Measurements from ENCODE around the gene COBLL1.
"Not testable (repeated sequence)": the region's sequence is repeated elsewhere in the genome, so short reads cannot be mapped to it uniquely, and the experiment has no call there.

The COBLL1 gene

DNA sequence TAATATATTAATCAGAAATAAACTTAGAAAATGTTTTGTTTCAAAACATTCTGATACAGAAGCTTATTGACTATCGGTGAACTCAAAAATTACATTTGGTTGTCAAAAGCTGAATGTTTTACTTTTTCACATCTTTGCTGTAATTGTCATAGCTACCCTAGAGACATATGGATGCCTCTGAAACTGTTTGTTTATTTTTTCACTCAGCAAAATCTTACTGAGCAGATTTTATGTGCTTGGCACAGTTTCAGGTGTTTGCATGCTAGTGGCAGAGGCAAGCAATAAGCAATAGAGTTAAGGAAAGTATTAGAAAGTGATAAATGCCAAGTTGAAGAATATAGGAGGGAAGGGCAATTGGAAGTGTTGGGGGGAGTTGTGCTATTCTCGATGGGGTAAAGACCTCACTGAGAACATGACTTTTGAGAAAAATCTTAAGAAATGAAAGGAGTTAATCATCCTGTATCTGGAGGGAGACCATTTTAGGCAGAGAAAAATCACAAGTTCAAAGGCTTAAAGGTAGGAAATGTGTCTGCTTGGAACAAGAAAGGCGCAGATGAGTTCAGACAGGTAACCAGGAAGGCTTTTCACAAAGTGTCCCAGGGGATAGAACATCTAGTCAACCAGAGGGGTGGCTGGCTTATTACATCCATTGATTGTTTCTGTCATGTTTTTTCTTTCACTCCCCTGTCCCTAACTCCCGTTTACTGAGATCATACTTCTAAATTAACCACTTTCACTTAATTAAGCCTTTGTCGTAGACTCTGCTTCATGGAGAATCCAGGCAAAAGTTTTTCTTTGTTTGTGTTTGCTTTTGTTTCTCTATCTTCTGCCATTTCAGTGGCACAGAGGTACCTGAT is 27.2 kb upstream of the COBLL1 start:
- Mint-ChIP-seq H3K27ac (no peak overlapping the region), H3K36me3 (no peaks in the 10 kb centered on the region), H3K4me1 (no peaks in the 10 kb centered on the region), H3K27me3 (no peaks in the 10 kb centered on the region), H3K4me3 (no peak overlapping the region), H3K9me3 (peaks cover 4% of the 10 kb centered on the region)

DNA sequence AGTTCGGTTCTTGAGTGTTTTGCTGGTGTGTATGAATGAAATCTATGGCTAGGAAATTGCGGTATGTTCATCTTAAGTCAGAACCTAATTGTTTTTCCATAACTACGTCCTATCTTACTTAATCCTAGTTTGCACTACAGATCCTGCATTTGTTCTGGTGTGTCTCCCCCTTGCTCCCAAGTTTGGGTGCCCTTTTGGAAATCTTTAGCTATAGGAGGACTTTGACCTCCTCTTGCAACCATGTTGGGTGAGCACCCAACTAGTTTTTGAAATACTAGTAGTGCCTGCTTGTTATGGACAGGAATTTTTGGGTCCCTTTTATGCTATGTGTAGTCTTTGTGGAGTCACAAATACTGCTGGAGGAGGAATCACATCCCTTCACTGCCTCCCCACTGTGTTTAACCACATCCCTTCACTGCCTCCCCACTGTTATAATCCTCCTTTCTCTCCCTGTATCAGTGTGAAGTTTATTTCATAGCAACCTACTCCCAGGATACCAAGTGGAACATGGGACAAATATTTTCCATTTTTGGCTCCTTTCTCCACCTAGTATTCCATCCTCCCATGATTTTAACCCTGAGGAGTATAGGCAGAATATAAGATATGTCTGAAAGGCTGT is 26.3 kb upstream of the COBLL1 start:
- Mint-ChIP-seq H3K27me3 (no peaks in the 10 kb centered on the region), H3K27ac (no peak overlapping the region), H3K4me3 (no peak overlapping the region), H3K4me1 (no peaks in the 10 kb centered on the region), H3K36me3 (no peaks in the 10 kb centered on the region), H3K9me3 (peaks cover 4% of the 10 kb centered on the region)

DNA sequence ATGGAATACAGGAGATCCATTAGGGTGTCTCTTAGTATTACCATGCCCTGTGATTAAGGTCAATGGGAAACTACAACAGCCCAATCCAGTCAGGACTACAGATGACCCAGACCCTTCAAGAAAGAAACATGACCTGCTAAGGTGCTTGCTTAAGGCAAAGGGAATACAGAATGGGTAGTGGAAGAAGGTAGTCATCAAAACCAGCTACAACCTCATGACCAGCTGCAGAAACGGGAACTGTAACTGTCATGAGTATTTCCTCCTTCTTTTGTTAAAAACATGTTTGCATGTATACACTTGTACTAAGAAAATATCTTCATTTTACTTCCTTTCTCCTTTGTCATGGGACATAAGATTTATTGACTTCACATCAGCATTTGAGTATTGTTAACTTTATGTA is 24.8 kb upstream of the COBLL1 start:
- not testable (repeated sequence) for H3K27ac Mint-ChIP-seq, H3K9me3 Mint-ChIP-seq, H3K4me3 Mint-ChIP-seq, H3K36me3 Mint-ChIP-seq, H3K27me3 Mint-ChIP-seq, H3K4me1 Mint-ChIP-seq

DNA sequence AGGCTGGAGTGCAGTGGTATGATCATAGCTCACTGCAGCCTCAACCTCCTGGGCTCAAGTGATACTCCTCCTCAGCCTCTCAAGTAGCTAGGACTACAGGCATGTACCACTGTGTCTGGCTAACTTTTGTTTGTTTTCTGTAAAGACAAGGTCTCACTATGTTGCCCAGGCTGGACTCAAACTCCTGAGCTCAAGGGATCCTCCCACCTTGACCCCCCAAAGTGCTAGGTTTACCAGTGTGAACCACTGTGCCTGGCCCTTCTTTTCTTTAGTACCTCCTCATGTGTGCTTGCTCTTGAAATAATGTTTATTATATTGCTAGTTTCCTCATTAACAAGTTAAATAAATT is 19.0 kb upstream of the COBLL1 start:
- Mint-ChIP-seq H3K27ac (no peak overlapping the region), H3K36me3 (no peaks in the 10 kb centered on the region), H3K4me3 (no peak overlapping the region), H3K27me3 (no peaks in the 10 kb centered on the region), H3K4me1 (no peaks in the 10 kb centered on the region), H3K9me3 (no peaks in the 10 kb centered on the region)

DNA sequence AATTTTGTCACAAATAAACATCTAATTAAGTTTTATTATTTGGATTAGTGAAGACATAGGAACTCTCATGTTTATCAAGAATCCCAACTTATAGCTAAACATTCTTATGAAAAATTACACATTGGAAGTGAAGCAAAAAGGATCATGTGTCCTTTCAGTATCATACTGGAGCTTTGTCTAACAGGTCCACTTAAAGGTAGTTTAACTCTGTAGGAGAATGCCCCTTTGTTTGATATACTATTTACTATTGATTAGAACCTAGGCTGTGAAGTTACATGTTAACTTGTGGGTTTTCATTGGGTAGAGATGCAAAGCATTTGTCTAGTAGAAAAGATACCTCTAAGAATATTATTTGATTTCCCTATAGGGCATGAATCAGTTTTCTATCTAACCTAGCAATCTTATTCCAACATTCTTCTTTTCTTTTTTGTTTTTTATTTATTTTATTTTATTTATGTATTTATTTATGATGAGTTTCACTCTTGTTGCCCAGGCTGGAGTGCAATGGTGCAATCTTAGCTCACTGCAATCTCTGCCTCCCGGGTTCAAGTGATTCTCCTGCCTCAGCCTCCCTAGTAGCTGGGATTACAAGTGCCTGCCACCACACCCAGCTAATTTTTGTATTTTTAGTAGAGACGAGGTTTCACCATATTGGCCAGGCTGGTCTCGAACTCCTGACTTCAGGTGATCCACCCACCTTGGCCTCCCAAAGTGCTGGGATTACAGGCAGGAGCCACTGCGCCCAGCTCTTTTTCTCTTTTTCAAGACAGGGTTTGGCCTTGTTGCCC is 18.5 kb upstream of the COBLL1 start:
- not testable (repeated sequence) for H3K4me1 Mint-ChIP-seq, H3K4me3 Mint-ChIP-seq, H3K27me3 Mint-ChIP-seq, H3K36me3 Mint-ChIP-seq, H3K27ac Mint-ChIP-seq, H3K9me3 Mint-ChIP-seq

DNA sequence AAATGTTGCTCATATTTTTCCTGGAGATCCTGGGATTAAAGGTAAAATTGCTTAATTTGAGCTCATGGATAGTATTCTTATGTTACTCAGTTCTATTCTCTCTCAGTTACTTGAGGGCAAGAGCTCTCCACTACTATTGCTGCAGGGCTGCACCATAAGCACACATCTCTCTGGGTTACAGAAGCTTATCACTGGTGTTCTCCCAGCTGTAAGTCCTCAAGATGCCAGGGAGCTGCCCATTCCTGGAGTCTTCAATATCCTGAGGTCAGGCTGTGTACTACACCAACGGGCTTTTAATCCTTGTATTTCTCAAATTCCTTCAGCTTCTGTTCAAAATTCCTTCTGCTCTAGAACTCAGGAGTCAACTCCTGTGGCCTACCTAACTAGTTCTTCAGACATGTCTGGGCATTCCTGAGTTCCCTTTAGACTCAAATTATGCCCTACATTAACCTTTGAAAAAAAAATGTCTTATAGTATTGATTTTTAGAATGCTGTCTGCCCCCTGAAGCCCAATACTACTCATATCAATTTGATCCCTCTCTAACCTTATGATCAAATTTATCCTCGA is 17.7 kb upstream of the COBLL1 start:
- no peaks in the 10 kb centered on the region for H3K4me1 Mint-ChIP-seq
- no peak overlapping the region for H3K4me3 Mint-ChIP-seq
- no peaks in the 10 kb centered on the region for H3K9me3 Mint-ChIP-seq

DNA sequence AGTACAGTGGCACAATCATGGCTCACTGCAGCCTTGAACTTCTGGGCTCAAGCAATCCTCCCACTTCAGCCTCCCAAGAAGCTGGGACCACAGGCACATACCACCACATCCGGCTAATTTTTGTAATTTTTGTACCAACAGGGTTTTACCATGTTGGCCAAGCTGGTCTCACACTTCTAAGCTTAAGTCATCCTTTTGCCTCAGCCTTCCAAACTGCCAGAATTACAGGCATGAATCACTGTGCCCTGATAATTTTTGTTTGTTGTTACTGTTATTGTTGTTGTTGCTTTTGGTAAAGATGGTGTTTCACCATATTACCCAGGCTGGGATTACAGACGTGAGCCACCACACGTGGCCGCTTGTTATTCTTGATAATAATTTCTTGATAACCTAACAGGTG is 10.5 kb upstream of the COBLL1 start:
- no peaks in the 10 kb centered on the region for H3K9me3 Mint-ChIP-seq
- H3K36me3 Mint-ChIP-seq = no peaks in the 10 kb centered on the region
- H3K4me1 Mint-ChIP-seq = no peaks in the 10 kb centered on the region
- H3K4me3 Mint-ChIP-seq = no peak overlapping the region
- no peaks in the 10 kb centered on the region for H3K27me3 Mint-ChIP-seq
- H3K27ac Mint-ChIP-seq = no peak overlapping the region

More for the DNA sequence above, 17.7 kb upstream of the COBLL1 start:
- Mint-ChIP-seq H3K36me3 (no peaks in the 10 kb centered on the region), H3K27ac (no peak overlapping the region), H3K27me3 (no peaks in the 10 kb centered on the region)

DNA sequence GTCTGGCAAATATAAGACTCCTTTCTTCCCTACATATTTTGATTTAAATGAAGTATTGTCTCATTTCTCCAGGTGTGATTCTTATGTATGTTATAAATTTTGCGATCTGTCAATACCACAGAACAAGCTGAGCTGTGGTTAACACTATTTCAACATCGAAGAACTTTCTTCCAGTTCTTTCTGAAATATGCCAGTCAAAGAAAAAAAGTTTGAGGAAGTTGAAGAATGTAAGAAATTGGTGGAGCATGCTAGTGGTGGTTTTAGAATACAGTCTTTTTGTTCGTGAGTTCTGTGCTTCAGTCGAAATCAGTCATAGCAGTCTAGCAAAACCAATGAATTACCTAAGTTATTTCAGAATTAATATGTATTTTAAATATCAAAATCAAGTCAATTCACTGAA is 8.6 kb upstream of the COBLL1 start:
- H3K36me3 Mint-ChIP-seq = no peaks in the 10 kb centered on the region

DNA sequence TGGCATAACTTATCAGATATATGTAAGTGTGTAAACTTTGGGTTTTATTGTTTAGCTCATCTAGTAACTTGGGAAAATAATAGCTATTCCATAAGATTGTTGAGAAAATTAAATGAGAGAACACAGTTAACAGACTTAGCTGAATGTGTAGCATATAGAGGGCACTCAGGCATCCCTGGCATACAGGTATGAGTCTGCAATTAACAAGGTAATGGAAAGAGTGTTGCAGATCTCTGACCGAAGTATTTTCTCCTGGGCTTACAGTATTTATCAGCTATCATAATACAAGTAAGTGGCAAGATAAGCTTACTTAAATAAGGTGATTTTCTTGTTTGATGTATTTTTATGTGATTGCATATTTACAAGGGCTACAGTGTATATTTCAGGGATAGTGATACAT is 7.9 kb upstream of the COBLL1 start:
- Mint-ChIP-seq H3K4me3 (no peak overlapping the region), H3K9me3 (no peaks in the 10 kb centered on the region), H3K4me1 (no peaks in the 10 kb centered on the region), H3K27ac (no peak overlapping the region), H3K27me3 (no peaks in the 10 kb centered on the region), H3K36me3 (no peaks in the 10 kb centered on the region)

More for the DNA sequence above, 8.6 kb upstream of the COBLL1 start:
- no peaks in the 10 kb centered on the region for H3K27me3 Mint-ChIP-seq
- no peaks in the 10 kb centered on the region for H3K9me3 Mint-ChIP-seq
- no peak overlapping the region for H3K27ac Mint-ChIP-seq
- H3K4me3 Mint-ChIP-seq = no peak overlapping the region
- no peaks in the 10 kb centered on the region for H3K4me1 Mint-ChIP-seq

DNA sequence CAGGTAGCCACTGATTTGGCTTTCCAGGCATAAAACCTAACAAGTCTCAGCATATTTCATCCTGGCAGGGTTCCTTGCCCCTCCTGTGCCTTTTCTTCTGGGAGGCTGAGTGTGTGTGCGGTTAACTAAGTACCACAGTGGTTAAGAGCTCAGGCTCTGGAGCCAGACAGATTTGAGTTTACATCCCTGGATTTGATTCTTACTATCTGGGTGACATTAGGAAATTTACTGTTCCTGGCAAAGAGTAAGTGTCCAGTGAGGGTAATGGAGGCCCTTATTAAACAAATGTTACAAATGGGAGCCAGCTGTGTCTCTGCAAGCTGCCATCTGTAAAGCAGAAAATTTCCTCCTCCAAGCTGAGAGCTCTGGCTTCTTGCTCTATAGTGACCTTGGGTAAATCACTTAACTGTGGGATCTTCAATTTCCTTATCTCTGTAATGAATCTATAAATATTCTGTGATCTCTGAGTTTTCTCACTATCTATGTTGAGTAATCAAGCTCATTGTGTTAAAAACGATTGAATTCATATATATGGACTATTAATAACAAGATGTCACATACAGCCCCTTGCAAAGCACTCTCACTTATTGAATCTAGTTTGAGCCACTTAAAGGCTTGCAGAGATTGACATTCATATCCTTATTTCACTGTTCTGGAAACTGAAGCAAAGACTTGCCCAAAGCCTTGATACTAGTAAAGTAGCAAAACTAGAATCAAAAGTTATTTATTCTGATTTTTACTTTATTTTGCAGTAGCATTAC is 6.5 kb upstream of the COBLL1 start:
- H3K4me3 Mint-ChIP-seq = no peak overlapping the region
- no peaks in the 10 kb centered on the region for H3K36me3 Mint-ChIP-seq
- H3K4me1 Mint-ChIP-seq = no peaks in the 10 kb centered on the region
- H3K27ac Mint-ChIP-seq = no peak overlapping the region
- peaks cover 2% of the 10 kb centered on the region for H3K27me3 Mint-ChIP-seq
- no peaks in the 10 kb centered on the region for H3K9me3 Mint-ChIP-seq

DNA sequence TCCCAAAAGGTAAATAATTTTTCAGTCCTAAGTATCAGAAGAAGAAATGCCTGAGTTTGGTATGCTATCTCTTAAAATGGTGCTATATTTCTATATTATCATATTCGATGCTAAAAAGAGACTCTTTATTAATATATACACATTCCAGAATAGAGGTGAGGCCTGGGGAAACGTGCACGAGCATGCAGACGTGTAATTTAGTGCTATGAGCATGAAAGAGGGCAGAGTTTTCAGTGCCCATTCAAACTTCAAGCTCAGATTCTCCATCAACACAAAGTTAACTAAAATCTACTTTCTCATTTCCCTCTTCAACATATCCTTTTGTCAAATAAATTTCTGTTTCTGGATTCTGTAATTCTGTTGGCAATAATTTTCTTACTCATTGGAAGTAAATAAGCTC is 5.7 kb upstream of the COBLL1 start:
- H3K9me3 Mint-ChIP-seq = no peaks in the 10 kb centered on the region
- no peaks in the 10 kb centered on the region for H3K4me1 Mint-ChIP-seq
- no peak overlapping the region for H3K4me3 Mint-ChIP-seq
- peaks cover 4% of the 10 kb centered on the region for H3K27me3 Mint-ChIP-seq
- no peak overlapping the region for H3K27ac Mint-ChIP-seq
- no peaks in the 10 kb centered on the region for H3K36me3 Mint-ChIP-seq

DNA sequence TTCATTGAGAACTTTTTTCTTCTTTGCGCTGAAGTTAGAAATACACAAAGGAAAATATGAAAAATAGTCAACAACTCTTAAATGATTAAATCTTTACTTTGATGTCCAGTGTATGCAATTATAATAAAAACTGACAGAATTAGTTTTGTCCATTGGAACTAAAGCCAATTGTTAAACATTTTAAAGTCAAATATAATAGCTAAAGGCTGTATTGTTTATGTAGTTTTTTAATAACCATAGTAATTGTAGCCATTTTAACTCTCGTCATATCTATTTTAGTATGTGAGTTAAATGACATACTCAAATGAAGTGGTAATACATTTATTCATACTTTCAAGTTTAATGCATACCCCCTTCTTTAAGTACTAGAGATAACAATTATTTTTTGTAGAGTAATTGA is 4.7 kb upstream of the COBLL1 start:
- no peak overlapping the region for H3K4me3 Mint-ChIP-seq
- peaks cover 7% of the 10 kb centered on the region for H3K27me3 Mint-ChIP-seq
- no peaks in the 10 kb centered on the region for H3K9me3 Mint-ChIP-seq
- H3K27ac Mint-ChIP-seq = no peak overlapping the region
- no peaks in the 10 kb centered on the region for H3K36me3 Mint-ChIP-seq
- H3K4me1 Mint-ChIP-seq = no peaks in the 10 kb centered on the region

DNA sequence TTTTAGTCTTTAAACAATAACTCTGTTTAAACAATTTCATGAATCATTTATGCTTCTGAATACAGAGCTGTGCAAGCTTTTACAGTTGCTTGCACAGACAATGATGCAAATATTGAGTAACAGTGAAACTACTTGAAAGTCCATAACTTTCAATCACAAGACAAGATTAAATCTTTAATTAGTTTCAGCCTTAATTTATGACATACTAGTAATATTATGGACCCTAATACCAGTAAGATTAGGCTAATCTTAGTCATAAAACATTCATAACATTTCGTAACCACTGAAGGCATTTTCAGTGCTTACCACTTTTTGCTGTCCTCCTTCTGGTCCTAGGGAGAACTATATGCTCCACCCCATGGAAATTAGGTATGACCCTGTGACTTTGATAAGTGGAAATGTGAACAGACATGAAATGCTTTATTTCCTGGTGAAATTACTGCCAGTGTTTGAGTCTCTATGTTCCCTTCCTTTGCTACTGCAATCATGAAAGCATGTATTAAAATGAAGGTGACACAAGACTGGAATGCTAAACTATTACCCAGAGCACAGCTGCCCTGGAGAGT is 1.8 kb upstream of the COBLL1 start:
- Mint-ChIP-seq H3K27me3 (peaks cover 23% of the 10 kb centered on the region), H3K9me3 (no peaks in the 10 kb centered on the region), H3K4me3 (no peak overlapping the region), H3K36me3 (no peaks in the 10 kb centered on the region), H3K4me1 (peaks cover 7% of the 10 kb centered on the region), H3K27ac (no peak overlapping the region)

DNA sequence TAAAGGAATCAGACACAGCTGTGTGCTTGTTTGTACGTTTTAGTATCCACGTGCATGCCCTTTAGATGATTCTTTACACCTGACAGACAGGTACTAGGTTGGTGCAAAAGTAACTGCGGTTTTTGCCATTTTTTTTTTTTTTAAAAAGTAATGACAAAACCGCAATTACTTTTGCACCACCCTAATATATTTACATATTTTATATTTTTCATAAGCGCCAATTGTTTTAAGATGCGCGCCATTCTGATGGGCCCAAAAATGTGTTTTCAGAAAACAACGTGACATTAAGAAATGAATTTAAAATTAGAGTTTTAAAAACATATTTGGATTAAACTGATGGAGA is 972 bp upstream of the COBLL1 start:
- Mint-ChIP-seq H3K4me1 (peaks cover 7% of the 10 kb centered on the region), H3K4me3 (no peak overlapping the region), H3K27me3 (peaks cover 23% of the 10 kb centered on the region), H3K27ac (no peak overlapping the region), H3K36me3 (no peaks in the 10 kb centered on the region), H3K9me3 (no peaks in the 10 kb centered on the region)
